ENCODE data around the gene WIZ. TPM values are rescaled to one million over a fixed set of nuclear protein-coding genes. Genes with fewer than 3 reads are reported as not detected.

WIZ gene
- total and polyA plus RNA-seq, 2 of the 8 experiments (the other 6 are each of a cell fraction or from before 2014, with no cell fraction given): 12.5 to 33.2 TPM

DNA sequence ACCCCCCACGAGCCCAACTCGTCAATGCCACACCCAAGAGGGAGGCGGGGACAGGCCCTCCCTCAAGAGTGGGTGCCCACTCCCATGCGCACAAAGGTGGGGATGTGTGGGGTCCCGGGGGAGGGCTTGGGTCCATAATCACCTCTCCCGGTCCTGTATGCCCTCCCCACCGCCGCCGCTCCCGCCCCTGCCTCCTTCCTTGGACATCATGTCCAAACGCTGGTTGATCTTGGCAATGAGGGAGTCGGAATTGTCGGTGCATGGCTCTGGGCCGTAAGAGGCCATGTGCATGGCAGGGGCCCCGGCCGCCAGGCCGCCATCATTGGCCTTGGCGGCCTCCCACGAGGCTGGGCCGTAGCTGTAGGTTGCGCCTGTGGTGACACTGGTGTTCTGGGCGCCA, 76.1 kb downstream of the WIZ start:
- H3K4me1 ChIP-seq (replicated peaks in 1 of 4; ENCODE audit: control insufficient read depth in 3 of 4, insufficient read depth in 4 of 4, low read length in 3 of 4): peaks cover 0 to 5% (median 5%) of the 10 kb centered on the region in 4 experiments; a peak in 6 of 7 replicates
- DNase-seq (ENCODE audit: low read depth in 1 of 2, low spot score in 2 of 2): no peak
- peaks cover 33 to 64% of the 10 kb centered on the region in 2 experiments for H3K79me2 ChIP-seq (ENCODE audit: control insufficient read depth in 1 of 2, insufficient read depth in 2 of 2, low read length in 2 of 2)
- no peak overlapping the region for H3K9ac ChIP-seq (replicated peaks in 1 of 4; ENCODE audit: extremely low read depth in 1 of 4, low read depth in 3 of 4, low read length in 3 of 4)
- H2BK5ac ChIP-seq (ENCODE audit: low read depth, low read length): no peak overlapping the region
- H3K27ac ChIP-seq (ENCODE audit: low read depth, low read length): no peak overlapping the region
- H3K36me3 ChIP-seq (ENCODE audit: control insufficient read depth in 2 of 4, insufficient read depth in 4 of 4, low read length in 3 of 4): peaks cover 14 to 49% (median 32%) of the 10 kb centered on the region in 4 experiments
- H3K27me3 ChIP-seq (replicated peaks in 1 of 4; ENCODE audit: control insufficient read depth in 3 of 4, extremely low read depth in 1 of 4, insufficient read depth in 3 of 4, low read length in 3 of 4): no peaks in the 10 kb centered on the region
- no peak overlapping the region for H3K4ac ChIP-seq (replicated peaks; ENCODE audit: insufficient read length, low read depth, low read length)
- no peak overlapping the region for H2AFZ ChIP-seq (ENCODE audit: low read length)
- no peaks in the 10 kb centered on the region for H3K9me3 ChIP-seq (ENCODE audit: insufficient read depth in 2 of 2, low read depth in 1 of 2, low read length in 1 of 2)
- FAIRE-seq: no peak
- peaks cover 11 to 38% of the 10 kb centered on the region in 2 experiments for H4K20me1 ChIP-seq (replicated peaks in 1 of 2; ENCODE audit: control insufficient read depth in 1 of 2, insufficient read depth in 2 of 2, low read length in 2 of 2)
- no peak overlapping the region for H3K56ac ChIP-seq (replicated peaks; ENCODE audit: insufficient read length, low read depth, low read length)
- H3K23me2 ChIP-seq (ENCODE audit: low read depth, low read length): peaks cover 8% of the 10 kb centered on the region
- peak overlapping the region; percentile 60; the same call in 1 of the 2 replicates for H4K8ac ChIP-seq (ENCODE audit: extremely low read depth, insufficient read depth, low read length)
- no peak overlapping the region for H4K91ac ChIP-seq (replicated peaks; ENCODE audit: insufficient read length, low read length)
- no peak overlapping the region for H3K4me2 ChIP-seq (ENCODE audit: insufficient read depth in 1 of 2, low read depth in 2 of 2, low read length in 2 of 2)
- H2BK120ac ChIP-seq (replicated peaks; ENCODE audit: low read depth, low read length): no peak overlapping the region
- no peak overlapping the region for H2BK20ac ChIP-seq (ENCODE audit: low read length)
- no peak overlapping the region for H3K23ac ChIP-seq (ENCODE audit: insufficient read length)
- no peak overlapping the region for H4K5ac ChIP-seq (ENCODE audit: insufficient read length, low read depth, low read length)
- H2BK15ac ChIP-seq (ENCODE audit: low read length): no peak overlapping the region
- no peak for TF ChIP-seq KDM1A (IDR thresholded peaks at IDR 0.05; ENCODE audit: borderline replicate concordance, low read length)
- TF ChIP-seq JUN (IDR thresholded peaks at IDR 0.05; ENCODE audit: low read depth, low read length): no peak
- TF ChIP-seq, protein P1, sequence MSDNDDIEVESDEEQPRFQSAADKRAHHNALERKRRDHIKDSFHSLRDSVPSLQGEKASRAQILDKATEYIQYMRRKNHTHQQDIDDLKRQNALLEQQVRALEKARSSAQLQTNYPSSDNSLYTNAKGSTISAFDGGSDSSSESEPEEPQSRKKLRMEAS (IDR thresholded peaks at IDR 0.05): no peak
- TF ChIP-seq SIRT6 (IDR thresholded peaks at IDR 0.05; ENCODE audit: low read length): no peak
- no peak overlapping the region for H2AK5ac ChIP-seq (ENCODE audit: low read depth, low read length)
- WGBS, 2 experiments (ENCODE audit: extremely low coverage in 1 of 2, insufficient coverage in 1 of 2, insufficient read length in 1 of 2, insufficient replicate concordance in 2 of 2, low coverage in 1 of 2, low lambda C conversion rate in 2 of 2, missing lambda C conversion rate in 1 of 2): 93% methylated on average over 22 of the region's 22 CpGs; no CpG with 5 or more reads in 1 of the 2 experiments
- H3K18ac ChIP-seq (ENCODE audit: extremely low read depth, low read length): no peak overlapping the region
- H3K4me3 ChIP-seq (ENCODE audit: extremely low read depth in 1 of 4, insufficient read depth in 2 of 4, low read depth in 3 of 4, low read length in 4 of 4): no peak overlapping the region
- H3K79me1 ChIP-seq (ENCODE audit: low read depth, low read length): peaks cover 24% of the 10 kb centered on the region
- no peak overlapping the region for H3K14ac ChIP-seq (ENCODE audit: insufficient read length)
- no peak overlapping the region for H2BK12ac ChIP-seq (ENCODE audit: low read depth, low read length)
- CTCF ChIA-PET (ENCODE audit: partially characterized antibody): interaction anchor here (0.6 kb wide), 1 partner anchor 69 kb away, joined by 3 read pairs; no protein-coding TSS in a partner anchor
- POLR2A ChIA-PET (ENCODE audit: partially characterized antibody): interaction anchor here (1.1 kb wide), 1 partner anchor 14 kb away, joined by 4 read pairs; no protein-coding TSS in a partner anchor

Measured in H1 (cell line).